Adrenal gland (tissue), 5 donors: Measurements from ENCODE around the gene CEP131.

Experiments used
- CTCF ChIP-seq, 6 experiments: fragments of 450-650 bp in 4 of 6; fragments of 200-600 bp in 2 of 6; sonication (generic) in 1 of 6; IDR thresholded peaks; 1 replicate in 5 of 6; 2 replicates in 1 of 6; pipeline versions ENCODE4 v1.5.1 to v1.8.0; 2016 to 2021; ENCODE audit warnings: antibody characterized with exemption in 6 of 6, mild to moderate bottlenecking in 2 of 6, moderate library complexity in 1 of 6
- POLR2A ChIP-seq, 2 donors: fragments of 450-650 bp; IDR thresholded peaks; one replicate each; pipeline ENCODE4 v1.6.1; 2017; ENCODE audit warnings: antibody characterized with exemption in 2 of 2, mild to moderate bottlenecking in 2 of 2, moderate library complexity in 1 of 2
- donor health status: DM: no; HTN: no; CAD: no.

GRCh38 chr17:81158688-81159590, 63.8 kb downstream of the CEP131 start:
- TF ChIP-seq CTCF (IDR thresholded peaks at IDR 0.05) (no peak), POLR2A (IDR thresholded peaks at IDR 0.05) (no peak)
